ENCODE measurements around the gene GTPBP1. TPM values are rescaled to one million over a fixed set of nuclear protein-coding genes. Genes with fewer than 3 reads are reported as not detected.
A peak's percentile ranks its signal among the peaks of the same experiment; 100 is the strongest.

GTPBP1 gene
- total and polyA plus RNA-seq, 2 of the 13 experiments (the other 11 are each of a cell fraction or from before 2014, with no cell fraction given), result 22.3 to 27.0 TPM

- TF ChIP-seq ZNF646 (CRISPR knock-in tag; IDR thresholded peaks at IDR 0.05) (peak; percentile 70; the same call in 1 of the 2 replicates), KIAA2018 (CRISPR knock-in tag; IDR thresholded peaks at IDR 0.05; ENCODE audit: borderline replicate concordance) (0 out of 2 replicates have a peak, but pooled peaks have one; percentile 26), FOXO1 (CRISPR knock-in tag; IDR thresholded peaks at IDR 0.05) (peak; percentile 63; the same call in 1 of the 2 replicates), NFE2L1 (CRISPR knock-in tag; IDR thresholded peaks at IDR 0.05; ENCODE audit: borderline replicate concordance) (no peak), ZFP90 (CRISPR knock-in tag; IDR thresholded peaks at IDR 0.05; ENCODE audit: borderline replicate concordance) (peak; percentile 96)
- TF ChIP-seq, protein P1, sequence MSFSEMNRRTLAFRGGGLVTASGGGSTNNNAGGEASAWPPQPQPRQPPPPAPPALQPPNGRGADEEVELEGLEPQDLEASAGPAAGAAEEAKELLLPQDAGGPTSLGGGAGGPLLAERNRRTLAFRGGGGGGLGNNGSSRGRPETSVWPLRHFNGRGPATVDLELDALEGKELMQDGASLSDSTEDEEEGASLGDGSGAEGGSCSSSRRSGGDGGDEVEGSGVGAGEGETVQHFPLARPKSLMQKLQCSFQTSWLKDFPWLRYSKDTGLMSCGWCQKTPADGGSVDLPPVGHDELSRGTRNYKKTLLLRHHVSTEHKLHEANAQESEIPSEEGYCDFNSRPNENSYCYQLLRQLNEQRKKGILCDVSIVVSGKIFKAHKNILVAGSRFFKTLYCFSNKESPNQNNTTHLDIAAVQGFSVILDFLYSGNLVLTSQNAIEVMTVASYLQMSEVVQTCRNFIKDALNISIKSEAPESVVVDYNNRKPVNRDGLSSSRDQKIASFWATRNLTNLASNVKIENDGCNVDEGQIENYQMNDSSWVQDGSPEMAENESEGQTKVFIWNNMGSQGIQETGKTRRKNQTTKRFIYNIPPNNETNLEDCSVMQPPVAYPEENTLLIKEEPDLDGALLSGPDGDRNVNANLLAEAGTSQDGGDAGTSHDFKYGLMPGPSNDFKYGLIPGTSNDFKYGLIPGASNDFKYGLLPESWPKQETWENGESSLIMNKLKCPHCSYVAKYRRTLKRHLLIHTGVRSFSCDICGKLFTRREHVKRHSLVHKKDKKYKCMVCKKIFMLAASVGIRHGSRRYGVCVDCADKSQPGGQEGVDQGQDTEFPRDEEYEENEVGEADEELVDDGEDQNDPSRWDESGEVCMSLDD (CRISPR knock-in tag; IDR thresholded peaks at IDR 0.05; ENCODE audit: borderline replicate concordance), result peak; percentile 87
- TF ChIP-seq, protein P2, sequence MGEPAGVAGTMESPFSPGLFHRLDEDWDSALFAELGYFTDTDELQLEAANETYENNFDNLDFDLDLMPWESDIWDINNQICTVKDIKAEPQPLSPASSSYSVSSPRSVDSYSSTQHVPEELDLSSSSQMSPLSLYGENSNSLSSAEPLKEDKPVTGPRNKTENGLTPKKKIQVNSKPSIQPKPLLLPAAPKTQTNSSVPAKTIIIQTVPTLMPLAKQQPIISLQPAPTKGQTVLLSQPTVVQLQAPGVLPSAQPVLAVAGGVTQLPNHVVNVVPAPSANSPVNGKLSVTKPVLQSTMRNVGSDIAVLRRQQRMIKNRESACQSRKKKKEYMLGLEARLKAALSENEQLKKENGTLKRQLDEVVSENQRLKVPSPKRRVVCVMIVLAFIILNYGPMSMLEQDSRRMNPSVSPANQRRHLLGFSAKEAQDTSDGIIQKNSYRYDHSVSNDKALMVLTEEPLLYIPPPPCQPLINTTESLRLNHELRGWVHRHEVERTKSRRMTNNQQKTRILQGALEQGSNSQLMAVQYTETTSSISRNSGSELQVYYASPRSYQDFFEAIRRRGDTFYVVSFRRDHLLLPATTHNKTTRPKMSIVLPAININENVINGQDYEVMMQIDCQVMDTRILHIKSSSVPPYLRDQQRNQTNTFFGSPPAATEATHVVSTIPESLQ (CRISPR knock-in tag; conservative IDR thresholded peaks at IDR 0.05), result no peak
Observed at GRCh38 chr22:38681582-38682335, 24.0 kb upstream of the GTPBP1 start, which contains the start of gene TOMM22 (continued).
